H9 (cell line): ENCODE results near the gene CAMKK1. TPM values are rescaled to one million over a fixed set of nuclear protein-coding genes. Genes with fewer than 3 reads are reported as not detected.

Experiments
- DNase-seq: peaks from one replicate; pipeline ENCODE4 v3.0.0-alpha.2; 2017
- H2AFZ ChIP-seq: one replicate; pipeline ENCODE4 v1.6.1; 2013; ENCODE audit warnings: mild to moderate bottlenecking, low read length, control low read depth, moderate library complexity
- H2AK5ac ChIP-seq: 2 replicates; pipeline ENCODE4 v1.6.1; 2013; ENCODE audit warnings: low read length, control low read depth, mixed read lengths; ENCODE audit not compliant: insufficient read length
- H2BK120ac ChIP-seq: one replicate; pipeline ENCODE4 v1.6.1; 2013; ENCODE audit warnings: low read depth, mild to moderate bottlenecking, low read length, control low read depth, inconsistent platforms; ENCODE audit not compliant: poor library complexity, severe bottlenecking
- H2BK12ac ChIP-seq: 2 replicates; pipeline ENCODE4 v1.6.1; 2013; ENCODE audit warnings: low read length, control low read depth, mixed read lengths, low read depth; ENCODE audit not compliant: insufficient read length
- H2BK15ac ChIP-seq: 2 replicates; pipeline ENCODE4 v1.6.1; 2013; ENCODE audit warnings: low read depth, low read length, control low read depth
- H2BK20ac ChIP-seq: one replicate; pipeline ENCODE4 v1.6.1; 2013; ENCODE audit warnings: low read depth, mild to moderate bottlenecking, low read length, control low read depth, inconsistent platforms; ENCODE audit not compliant: poor library complexity, severe bottlenecking
- H2BK5ac ChIP-seq: 2 replicates; pipeline ENCODE4 v1.6.1; 2013; ENCODE audit warnings: low read length, control low read depth, mixed read lengths; ENCODE audit not compliant: insufficient read length
- H3K14ac ChIP-seq: 2 replicates; pipeline ENCODE4 v1.6.1; 2013; ENCODE audit warnings: low read length, control low read depth; ENCODE audit not compliant: insufficient read depth
- H3K18ac ChIP-seq: 2 replicates; pipeline ENCODE4 v1.6.1; 2013; ENCODE audit warnings: low read depth, mild to moderate bottlenecking, mixed read lengths, low read length, control low read depth; ENCODE audit not compliant: insufficient read length
- H3K23ac ChIP-seq: 2 replicates; pipeline ENCODE4 v1.6.1; 2013; ENCODE audit warnings: low read length, control low read depth, mixed read lengths, low read depth; ENCODE audit not compliant: insufficient read length
- H3K23me2 ChIP-seq: 2 replicates; pipeline ENCODE4 v1.6.1; 2013; ENCODE audit warnings: low read depth, mild to moderate bottlenecking, mixed read lengths, low read length, control low read depth; ENCODE audit not compliant: insufficient read length, poor library complexity, severe bottlenecking
- H3K27ac ChIP-seq: 2 replicates; pipeline ENCODE4 v1.5.1; 2013; ENCODE audit warnings: low read length, control low read depth, mixed read lengths, low read depth; ENCODE audit not compliant: insufficient read length
- H3K27me3 ChIP-seq: 2 replicates; pipeline ENCODE4 v1.6.1; 2013; ENCODE audit warnings: low read length, control low read depth, inconsistent platforms; ENCODE audit not compliant: insufficient read depth
- H3K4ac ChIP-seq: 2 replicates; pipeline ENCODE4 v1.6.1; 2013; ENCODE audit warnings: low read depth, mild to moderate bottlenecking, control low read depth, inconsistent platforms, low read length, moderate library complexity
- H3K4me1 ChIP-seq: 2 replicates; pipeline ENCODE4 v1.6.1; 2013; ENCODE audit warnings: low read length, control low read depth, inconsistent platforms; ENCODE audit not compliant: insufficient read depth
- H3K4me2 ChIP-seq: 2 replicates; pipeline ENCODE4 v1.6.1; 2013; ENCODE audit warnings: low read length, control low read depth, mixed read lengths; ENCODE audit not compliant: insufficient read length, insufficient read depth
- H3K56ac ChIP-seq: 2 replicates; pipeline ENCODE4 v1.6.1; 2013; ENCODE audit warnings: low read depth, mild to moderate bottlenecking, mixed read lengths, low read length, control low read depth; ENCODE audit not compliant: insufficient read length
- H3K79me1 ChIP-seq: 2 replicates; pipeline ENCODE4 v1.6.1; 2013; ENCODE audit warnings: low read depth, mild to moderate bottlenecking, moderate library complexity, low read length, control low read depth, inconsistent platforms; ENCODE audit not compliant: insufficient read depth, poor library complexity, severe bottlenecking
- H3K79me2 ChIP-seq: 2 replicates; pipeline ENCODE4 v1.6.1; 2013; ENCODE audit warnings: low read length, control low read depth, inconsistent platforms; ENCODE audit not compliant: insufficient read depth
- H3K9ac ChIP-seq: 2 replicates; pipeline ENCODE4 v1.6.1; 2013; ENCODE audit warnings: low read length, control low read depth, mixed read lengths; ENCODE audit not compliant: insufficient read length; ENCODE audit errors: extremely low read depth
- H3K9me3 ChIP-seq: one replicate; pipeline ENCODE4 v1.6.1; 2013; ENCODE audit warnings: low read depth, low read length, inconsistent platforms; ENCODE audit not compliant: control insufficient read depth
- H3T11ph ChIP-seq: one replicate; pipeline ENCODE4 v1.6.1; 2013; ENCODE audit warnings: mild to moderate bottlenecking, low read length, control low read depth, inconsistent platforms
- H4K20me1 ChIP-seq: one replicate; pipeline ENCODE4 v1.6.1; 2013; ENCODE audit not compliant: control insufficient read depth, insufficient read length, insufficient read depth
- H4K5ac ChIP-seq: 2 replicates; pipeline ENCODE4 v1.6.1; 2013; ENCODE audit warnings: low read depth, mild to moderate bottlenecking, mixed read lengths, low read length, control low read depth; ENCODE audit not compliant: insufficient read length
- H4K8ac ChIP-seq: replicated peaks from 2 replicates; pipeline ENCODE4 v1.6.1; 2013; ENCODE audit warnings: low read length, control low read depth, mixed read lengths, low read depth; ENCODE audit not compliant: insufficient read length
- H4K91ac ChIP-seq: 2 replicates; pipeline ENCODE4 v1.6.1; 2013; ENCODE audit warnings: low read depth, mild to moderate bottlenecking, moderate library complexity, mixed read lengths, low read length, control low read depth; ENCODE audit not compliant: insufficient read length
- H3K27ac Mint-ChIP-seq, 3 experiments: 2 replicates in 2 of 3; 3 replicates in 1 of 3; pipeline ENCODE4 v1.8.0; 2020 to 2021; ENCODE audit warnings: mixed read lengths in 3 of 3, mild to moderate bottlenecking in 1 of 3, moderate library complexity in 1 of 3
- H3K27me3 Mint-ChIP-seq: 2 replicates; pipeline ENCODE4 v1.8.0; 2021; ENCODE audit warnings: low read depth, mild to moderate bottlenecking, moderate library complexity, mixed read lengths
- H3K36me3 Mint-ChIP-seq, 3 experiments: 2 replicates in 2 of 3; 3 replicates in 1 of 3; pipeline ENCODE4 v1.8.0; 2020 to 2021; ENCODE audit warnings: low read depth in 3 of 3, mixed read lengths in 3 of 3; ENCODE audit not compliant: insufficient read depth in 1 of 3
- H3K4me1 Mint-ChIP-seq, 2 experiments: 2 replicates each; pipeline ENCODE4 v1.8.0; 2020; ENCODE audit warnings: mixed read lengths in 2 of 2
- H3K4me3 Mint-ChIP-seq, 2 experiments: 2 replicates in 1 of 2; 3 replicates in 1 of 2; pipeline ENCODE4 v1.8.0; 2020 to 2021; ENCODE audit warnings: mild to moderate bottlenecking in 2 of 2, mixed read lengths in 2 of 2, moderate library complexity in 1 of 2
- H3K9me3 Mint-ChIP-seq, 2 experiments: 2 replicates in 1 of 2; 3 replicates in 1 of 2; pipeline ENCODE4 v1.8.0; 2020; ENCODE audit warnings: mild to moderate bottlenecking in 2 of 2, mixed read lengths in 2 of 2, moderate library complexity in 1 of 2
- WGBS: extraction: QIAGEN DNeasy Blood & Tissue Kit; methylation state at CpG from one replicate; pipeline ENCODE4 v1.1.7; 2013; ENCODE audit warnings: missing lambda C conversion rate, low lambda C conversion rate, mixed read lengths; ENCODE audit not compliant: insufficient read length; ENCODE audit errors: extremely low coverage; 5-methylcytosine and 5-hydroxymethylcytosine counted together
- total RNA-seq: library from RNA; stranded (reverse); gene quantifications from 2 replicates; pipeline ENCODE4 v1.2.1, GENCODE V29; 2021
- TF ChIP-seq, protein P1 (sequence below): fragments of 200-600 bp; sonication (generic); conservative IDR thresholded peaks from 3 replicates; pipeline ENCODE4 v1.8.0; 2021; ENCODE audit warnings: antibody characterized with exemption, mild to moderate bottlenecking

Gene CAMKK1
- total RNA-seq, 1 experiment from 2014 or later, result 6.7 TPM

- Histone ChIP-seq H2BK12ac (no peak overlapping the region), H3K56ac (no peak overlapping the region), H3K79me1 (peaks cover 7% of the 10 kb centered on the region), H2AK5ac (no peak overlapping the region), H4K20me1 (no peaks in the 10 kb centered on the region), H2BK15ac (no peak overlapping the region), H3K27me3 (no peaks in the 10 kb centered on the region), H3K4ac (no peak overlapping the region), H2BK20ac (no peak overlapping the region), H3K14ac (no peak overlapping the region), H3K4me1 (no peaks in the 10 kb centered on the region), H3K9ac (no peak overlapping the region), H4K8ac (no peak overlapping the region), H3K4me2 (no peak overlapping the region), H3K18ac (no peak overlapping the region), H2AFZ (no peak overlapping the region), H3T11ph (no peak overlapping the region), H3K27ac (no peak overlapping the region), H4K5ac (no peak overlapping the region), H3K23me2 (no peaks in the 10 kb centered on the region), H3K23ac (no peak overlapping the region), H2BK120ac (no peak overlapping the region), H3K9me3 (no peaks in the 10 kb centered on the region), H3K79me2 (peaks cover 10% of the 10 kb centered on the region; the same call in 1 of the 2 replicates), H2BK5ac (no peak overlapping the region), H4K91ac (no peak overlapping the region)
- TF ChIP-seq, protein P1, sequence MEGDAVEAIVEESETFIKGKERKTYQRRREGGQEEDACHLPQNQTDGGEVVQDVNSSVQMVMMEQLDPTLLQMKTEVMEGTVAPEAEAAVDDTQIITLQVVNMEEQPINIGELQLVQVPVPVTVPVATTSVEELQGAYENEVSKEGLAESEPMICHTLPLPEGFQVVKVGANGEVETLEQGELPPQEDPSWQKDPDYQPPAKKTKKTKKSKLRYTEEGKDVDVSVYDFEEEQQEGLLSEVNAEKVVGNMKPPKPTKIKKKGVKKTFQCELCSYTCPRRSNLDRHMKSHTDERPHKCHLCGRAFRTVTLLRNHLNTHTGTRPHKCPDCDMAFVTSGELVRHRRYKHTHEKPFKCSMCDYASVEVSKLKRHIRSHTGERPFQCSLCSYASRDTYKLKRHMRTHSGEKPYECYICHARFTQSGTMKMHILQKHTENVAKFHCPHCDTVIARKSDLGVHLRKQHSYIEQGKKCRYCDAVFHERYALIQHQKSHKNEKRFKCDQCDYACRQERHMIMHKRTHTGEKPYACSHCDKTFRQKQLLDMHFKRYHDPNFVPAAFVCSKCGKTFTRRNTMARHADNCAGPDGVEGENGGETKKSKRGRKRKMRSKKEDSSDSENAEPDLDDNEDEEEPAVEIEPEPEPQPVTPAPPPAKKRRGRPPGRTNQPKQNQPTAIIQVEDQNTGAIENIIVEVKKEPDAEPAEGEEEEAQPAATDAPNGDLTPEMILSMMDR, result peak; percentile 80
- Mint-ChIP-seq H3K27ac (peak overlapping the region; percentile 33 to 92 (median 65); a peak in 5 of 7 replicates), H3K4me1 (peaks cover 12 to 18% of the 10 kb centered on the region in 2 experiments), H3K36me3 (peaks cover 18 to 48% (median 47%) of the 10 kb centered on the region in 3 experiments; a peak in 6 of 7 replicates), H3K9me3 (no peaks in the 10 kb centered on the region), H3K27me3 (peaks cover 4% of the 10 kb centered on the region), H3K4me3 (peak overlapping the region; percentile 94 to 98)
- DNase-seq, result peak; percentile 74
- no CpG with 5 or more reads among the region's 3 CpGs for WGBS
Observed at GRCh38 chr17:3843935-3844516, 48.8 kb downstream of the CAMKK1 start.
